Measurements from ENCODE around the gene AGBL4. TPM values are rescaled to one million over a fixed set of nuclear protein-coding genes. Genes with fewer than 3 reads are reported as not detected.

Gene AGBL4
- polyA plus RNA-seq, 3 donors = 0.05 TPM; not detected in 2

GRCh38 chr1:50060279-50060678 lies 36.5 kb upstream of the AGBL4 start:
- intact Hi-C loops (cut with micrococcal nuclease) = no loop called here
- no peaks in the 10 kb centered on the region for H4K20me1 ChIP-seq (ENCODE audit: insufficient read depth, low read length)

DNA sequence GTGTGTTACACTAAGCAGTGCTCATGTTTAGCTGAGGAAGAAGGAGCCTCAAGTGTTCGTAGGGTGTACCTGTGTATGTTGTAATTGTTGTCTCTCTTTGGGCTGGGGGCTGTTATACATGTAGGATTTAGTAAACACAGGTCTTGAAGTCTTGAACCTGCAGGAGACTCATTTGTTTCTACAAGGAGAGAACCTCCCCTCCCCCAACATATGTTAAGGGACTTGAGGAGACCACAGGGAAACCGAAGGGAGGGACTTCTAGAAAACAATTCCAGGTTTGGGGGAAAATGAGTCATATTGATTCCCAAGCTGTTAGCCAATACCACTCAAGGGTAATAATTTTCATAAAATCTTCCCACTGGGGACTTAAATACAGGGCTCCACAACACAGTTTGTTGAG lies 25.0 kb upstream of the AGBL4 start:
- peaks cover 29 to 35% (median 33%) of the 10 kb centered on the region in 3 donors for H3K27me3 Mint-ChIP-seq (ENCODE audit: low read depth in 3 of 3)
- H3K4me3 Mint-ChIP-seq = peak overlapping the region in 1 of 2 donors; percentile 76
- Histone ChIP-seq H3K4me1 (ENCODE audit: control insufficient read depth in 1 of 2, insufficient read depth in 2 of 2, low read length in 2 of 2) (no peaks in the 10 kb centered on the region), H3K27ac (ENCODE audit: low read depth in 1 of 2, low read length in 2 of 2) (no peak overlapping the region), H3K9ac (ENCODE audit: insufficient read depth, low read length, poor library complexity, severe bottlenecking) (no peak overlapping the region), H3K4me3 (replicated peaks in 1 of 3; ENCODE audit: low read depth in 2 of 3, low read length in 3 of 3) (no peak overlapping the region), H2AFZ (ENCODE audit: insufficient read depth, low read depth, low read length, poor library complexity, severe bottlenecking) (no peak overlapping the region), H3K27me3 (ENCODE audit: control insufficient read depth in 2 of 2, insufficient read depth in 2 of 2, low read length in 2 of 2) (peaks cover 42 to 46% of the 10 kb centered on the region in 2 donors), H3K9me3 (replicated peaks in 1 of 2; ENCODE audit: control insufficient read depth in 1 of 2, insufficient read depth in 1 of 2, low read length in 2 of 2) (peaks cover 0 to 5% of the 10 kb centered on the region in 2 donors), H4K20me1 (ENCODE audit: insufficient read depth, low read length) (no peaks in the 10 kb centered on the region), H3K79me2 (ENCODE audit: insufficient read depth, low read length) (no peaks in the 10 kb centered on the region), H3K4me2 (replicated peaks; ENCODE audit: extremely low read depth, low read length, poor library complexity, severe bottlenecking) (no peak overlapping the region), H3K36me3 (replicated peaks in 1 of 2; ENCODE audit: control insufficient read depth in 1 of 2, insufficient read depth in 2 of 2, low read length in 2 of 2) (no peaks in the 10 kb centered on the region)
- intact Hi-C loops (cut with micrococcal nuclease) = no loop called here
- no peaks in the 10 kb centered on the region for H3K36me3 Mint-ChIP-seq
- no CpG with 5 or more reads among the region's 2 CpGs for WGBS (ENCODE audit: insufficient coverage)
- H3K9me3 Mint-ChIP-seq = peaks cover 0 to 12% (median 6%) of the 10 kb centered on the region in 7 donors
- no peak for TF ChIP-seq CTCF (IDR thresholded peaks at IDR 0.05)
- DNase-seq = no peak
- peaks cover 2% of the 10 kb centered on the region for H3K4me1 Mint-ChIP-seq
- no peak overlapping the region for H3K27ac Mint-ChIP-seq

More at GRCh38 chr1:50060279-50060678, 36.5 kb upstream of the AGBL4 start:
- 63% methylated on average over 1 of the region's 3 CpGs for WGBS (ENCODE audit: insufficient coverage)
- H3K9me3 ChIP-seq (replicated peaks in 1 of 2; ENCODE audit: control insufficient read depth in 1 of 2, insufficient read depth in 1 of 2, low read length in 2 of 2) = no peaks in the 10 kb centered on the region
- H3K27me3 ChIP-seq (ENCODE audit: control insufficient read depth in 2 of 2, insufficient read depth in 2 of 2, low read length in 2 of 2) = no peaks in the 10 kb centered on the region
- Mint-ChIP-seq H3K36me3 (no peaks in the 10 kb centered on the region), H3K27ac (no peak overlapping the region), H3K4me1 (no peaks in the 10 kb centered on the region), H3K27me3 (ENCODE audit: low read depth in 3 of 3) (peaks cover 0 to 1% (median 0%) of the 10 kb centered on the region in 3 donors), H3K9me3 (peaks cover 0 to 6% (median 0%) of the 10 kb centered on the region in 7 donors), H3K4me3 (no peak overlapping the region)
- no peaks in the 10 kb centered on the region for H3K36me3 ChIP-seq (replicated peaks in 1 of 2; ENCODE audit: control insufficient read depth in 1 of 2, insufficient read depth in 2 of 2, low read length in 2 of 2)
- TF ChIP-seq CTCF (IDR thresholded peaks at IDR 0.05) = no peak
- H3K4me1 ChIP-seq (ENCODE audit: control insufficient read depth in 1 of 2, insufficient read depth in 2 of 2, low read length in 2 of 2) = no peaks in the 10 kb centered on the region
- H3K4me3 ChIP-seq (replicated peaks in 1 of 3; ENCODE audit: low read depth in 2 of 3, low read length in 3 of 3) = no peak overlapping the region
- H3K4me2 ChIP-seq (replicated peaks; ENCODE audit: extremely low read depth, low read length, poor library complexity, severe bottlenecking) = no peak overlapping the region
- no peak for DNase-seq
- H3K9ac ChIP-seq (ENCODE audit: insufficient read depth, low read length, poor library complexity, severe bottlenecking) = no peak overlapping the region
- no peaks in the 10 kb centered on the region for H3K79me2 ChIP-seq (ENCODE audit: insufficient read depth, low read length)
- no peak overlapping the region for H3K27ac ChIP-seq (ENCODE audit: low read depth in 1 of 2, low read length in 2 of 2)
- H2AFZ ChIP-seq (ENCODE audit: insufficient read depth, low read depth, low read length, poor library complexity, severe bottlenecking) = no peak overlapping the region
